HS-5 (cell line): Measurements from ENCODE around the gene SPEG.
A peak's percentile ranks its signal among the peaks of the same experiment; 100 is the strongest.
"Not testable (repeated sequence)": the region's sequence is repeated elsewhere in the genome, so short reads cannot be mapped to it uniquely, and the experiment has no call there.

Experiments
- DNase-seq: peaks from one replicate; pipeline ENCODE4 v3.0.0-alpha.2; 2012; ENCODE audit warnings: low read depth

Gene SPEG

GRCh38 chr2:219404954-219405353, 29.7 kb upstream of the SPEG start:
- DNase-seq: no peak

GRCh38 chr2:219405451-219405850, 29.2 kb upstream of the SPEG start:
- DNase-seq: no peak

- no peak for DNase-seq
Observed at GRCh38 chr2:219405958-219406860, 28.4 kb upstream of the SPEG start.

GRCh38 chr2:219406861-219407230, 27.8 kb upstream of the SPEG start:
- DNase-seq: peak; percentile 96

- DNase-seq: not testable (repeated sequence)
Observed at GRCh38 chr2:219407343-219407742, 27.3 kb upstream of the SPEG start.

- DNase-seq: no peak
Observed at GRCh38 chr2:219408204-219408603, 26.4 kb upstream of the SPEG start.

GRCh38 chr2:219408631-219409030, 26.0 kb upstream of the SPEG start:
- DNase-seq: no peak

GRCh38 chr2:219409619-219410018, 25.0 kb upstream of the SPEG start:
- no peak for DNase-seq

- DNase-seq: no peak
Observed at GRCh38 chr2:219410390-219410789, 24.3 kb upstream of the SPEG start.

- DNase-seq: no peak
Observed at GRCh38 chr2:219414857-219415256, 19.8 kb upstream of the SPEG start.

GRCh38 chr2:219415580-219416234, 18.9 kb upstream of the SPEG start:
- DNase-seq: no peak

- no peak for DNase-seq
Observed at GRCh38 chr2:219416235-219416602, 18.4 kb upstream of the SPEG start.

GRCh38 chr2:219416938-219417337, 17.7 kb upstream of the SPEG start:
- DNase-seq: no peak

GRCh38 chr2:219417374-219417773, 17.3 kb upstream of the SPEG start:
- no peak for DNase-seq

- DNase-seq: no peak
Observed at GRCh38 chr2:219418155-219419011, 16.3 kb upstream of the SPEG start, which contains the start of gene DES. DES (plus strand) TSS chr2:219418377; CDS start chr2:219418463, 86 bp downstream.

GRCh38 chr2:219419012-219419324, 15.7 kb upstream of the SPEG start:
- no peak for DNase-seq

GRCh38 chr2:219419331-219420197, 15.1 kb upstream of the SPEG start:
- DNase-seq: no peak

- DNase-seq: no peak
Observed at GRCh38 chr2:219420687-219421086, 14.0 kb upstream of the SPEG start.

GRCh38 chr2:219421323-219421722, 13.3 kb upstream of the SPEG start:
- no peak for DNase-seq

- DNase-seq: no peak
Observed at GRCh38 chr2:219422952-219423534, 11.6 kb upstream of the SPEG start.

GRCh38 chr2:219423652-219424377, 10.8 kb upstream of the SPEG start:
- DNase-seq: no peak
